Type B pancreatic cell (in vitro differentiated cells): ENCODE measurements around the gene PBX3. TPM values are rescaled to one million over a fixed set of nuclear protein-coding genes. Genes with fewer than 3 reads are reported as not detected.

Experiments used
- DNase-seq: peaks from one replicate; pipeline ENCODE4 v3.0.0; 2021; ENCODE audit warnings: mixed read lengths; ENCODE audit not compliant: unreplicated experiment; ENCODE audit errors: extremely low spot score
- H3K27ac Mint-ChIP-seq: 2 replicates; pipeline ENCODE4 v1.8.0; 2021; ENCODE audit warnings: mild to moderate bottlenecking, mixed read lengths
- H3K27me3 Mint-ChIP-seq: 2 replicates; pipeline ENCODE4 v1.8.0; 2021; ENCODE audit warnings: mixed read lengths
- H3K36me3 Mint-ChIP-seq: 2 replicates; pipeline ENCODE4 v1.8.0; 2021; ENCODE audit warnings: mixed read lengths
- H3K4me1 Mint-ChIP-seq: one replicate; pipeline ENCODE4 v1.8.0; 2021; ENCODE audit warnings: mixed read lengths; ENCODE audit not compliant: unreplicated experiment
- H3K4me3 Mint-ChIP-seq: 2 replicates; pipeline ENCODE4 v1.8.0; 2021; ENCODE audit warnings: mild to moderate bottlenecking, mixed read lengths
- H3K9me3 Mint-ChIP-seq: 2 replicates; pipeline ENCODE4 v1.8.0; 2021; ENCODE audit warnings: mixed read lengths
- total RNA-seq: library from RNA; stranded (reverse); gene quantifications from 2 replicates; pipeline ENCODE4 v1.2.1, GENCODE V29; 2021; ENCODE audit warnings: low replicate concordance
- TF ChIP-seq, protein P1 (sequence below): fragments of 200-600 bp; sonication (generic); conservative IDR thresholded peaks from 2 replicates; pipeline ENCODE4 v1.5.0; 2021; ENCODE audit warnings: antibody characterized with exemption, mild to moderate bottlenecking

The PBX3 gene
- total RNA-seq, 1 donor from 2014 or later = 60.9 TPM

DNA sequence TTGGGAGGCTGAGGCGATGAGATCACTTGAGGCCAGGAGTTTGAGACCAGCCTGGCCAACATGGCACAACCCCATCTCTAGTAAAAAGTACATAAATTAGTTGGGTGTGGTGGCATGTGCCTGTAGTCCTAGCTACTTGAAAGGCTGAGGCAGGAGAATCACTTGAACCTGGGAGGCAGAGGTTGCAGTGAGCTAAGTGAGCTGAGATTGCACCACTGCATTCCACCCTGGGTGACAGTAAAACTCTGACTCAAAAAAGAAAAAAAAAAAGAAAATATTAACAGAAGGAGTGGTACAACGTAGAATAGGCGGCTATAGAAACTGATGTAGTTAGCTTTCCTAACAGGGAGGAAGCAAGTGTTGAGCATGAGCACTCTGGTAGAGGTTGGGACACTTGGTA, 59.9 kb downstream of the PBX3 start:
- no peaks in the 10 kb centered on the region for H3K27me3 Mint-ChIP-seq
- H3K27ac Mint-ChIP-seq = no peak overlapping the region
- no peaks in the 10 kb centered on the region for H3K9me3 Mint-ChIP-seq
- no peak for DNase-seq
- no peak overlapping the region for H3K4me3 Mint-ChIP-seq
- H3K4me1 Mint-ChIP-seq = no peaks in the 10 kb centered on the region
- H3K36me3 Mint-ChIP-seq = peaks cover 3% of the 10 kb centered on the region
- TF ChIP-seq, protein P1, sequence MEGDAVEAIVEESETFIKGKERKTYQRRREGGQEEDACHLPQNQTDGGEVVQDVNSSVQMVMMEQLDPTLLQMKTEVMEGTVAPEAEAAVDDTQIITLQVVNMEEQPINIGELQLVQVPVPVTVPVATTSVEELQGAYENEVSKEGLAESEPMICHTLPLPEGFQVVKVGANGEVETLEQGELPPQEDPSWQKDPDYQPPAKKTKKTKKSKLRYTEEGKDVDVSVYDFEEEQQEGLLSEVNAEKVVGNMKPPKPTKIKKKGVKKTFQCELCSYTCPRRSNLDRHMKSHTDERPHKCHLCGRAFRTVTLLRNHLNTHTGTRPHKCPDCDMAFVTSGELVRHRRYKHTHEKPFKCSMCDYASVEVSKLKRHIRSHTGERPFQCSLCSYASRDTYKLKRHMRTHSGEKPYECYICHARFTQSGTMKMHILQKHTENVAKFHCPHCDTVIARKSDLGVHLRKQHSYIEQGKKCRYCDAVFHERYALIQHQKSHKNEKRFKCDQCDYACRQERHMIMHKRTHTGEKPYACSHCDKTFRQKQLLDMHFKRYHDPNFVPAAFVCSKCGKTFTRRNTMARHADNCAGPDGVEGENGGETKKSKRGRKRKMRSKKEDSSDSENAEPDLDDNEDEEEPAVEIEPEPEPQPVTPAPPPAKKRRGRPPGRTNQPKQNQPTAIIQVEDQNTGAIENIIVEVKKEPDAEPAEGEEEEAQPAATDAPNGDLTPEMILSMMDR = no peak

DNA sequence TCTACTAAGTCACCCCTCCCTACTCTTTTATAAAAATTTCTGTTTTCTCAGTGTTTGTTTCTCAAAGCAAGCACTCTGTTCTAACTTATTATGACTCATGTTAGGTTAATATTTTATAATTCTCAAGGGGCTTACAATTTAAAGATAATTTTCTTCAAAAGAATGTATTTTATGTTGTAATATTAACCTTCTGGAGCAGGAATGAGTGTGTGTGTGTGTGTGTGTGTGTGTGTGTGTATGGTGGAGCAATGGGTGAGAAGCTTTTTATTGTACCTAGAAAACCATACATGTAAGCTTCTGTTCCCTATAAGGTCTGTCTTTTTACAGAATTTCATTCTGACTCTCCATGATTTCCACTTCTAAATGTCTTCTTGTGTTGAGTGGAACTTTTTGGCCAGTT, 63.0 kb downstream of the PBX3 start:
- TF ChIP-seq, protein P1 = no peak
- Mint-ChIP-seq H3K27ac (no peak overlapping the region), H3K4me1 (no peaks in the 10 kb centered on the region), H3K27me3 (no peaks in the 10 kb centered on the region), H3K9me3 (no peaks in the 10 kb centered on the region), H3K4me3 (no peak overlapping the region), H3K36me3 (peaks cover 3% of the 10 kb centered on the region)
- no peak for DNase-seq

DNA sequence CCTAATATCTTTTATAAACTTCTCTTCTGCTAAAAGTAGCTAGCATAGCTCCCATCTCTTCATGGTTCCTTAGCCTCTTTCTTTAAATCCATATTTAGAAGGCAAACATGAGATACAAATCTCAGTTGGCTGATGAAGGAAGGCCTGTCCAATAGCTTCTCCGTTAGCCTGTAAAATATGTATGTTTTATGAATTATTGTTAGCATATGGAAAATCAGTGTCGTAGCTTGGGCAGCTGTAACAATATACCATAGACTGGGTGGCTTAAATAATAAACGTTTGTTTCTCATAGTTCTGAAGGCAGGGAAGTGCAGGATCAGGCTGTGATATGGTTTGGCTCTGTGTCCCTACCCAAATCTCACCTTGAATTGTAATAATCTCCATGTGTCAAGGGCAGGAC, 63.8 kb downstream of the PBX3 start:
- Mint-ChIP-seq H3K9me3 (no peaks in the 10 kb centered on the region), H3K27me3 (no peaks in the 10 kb centered on the region), H3K36me3 (peaks cover 3% of the 10 kb centered on the region), H3K4me1 (no peaks in the 10 kb centered on the region), H3K4me3 (no peak overlapping the region), H3K27ac (no peak overlapping the region)
- TF ChIP-seq, protein P1 = no peak
- DNase-seq = no peak

GRCh38 chr9:125812403-125812802, 65.2 kb downstream of the PBX3 start:
- Mint-ChIP-seq H3K4me3 (no peak overlapping the region), H3K27me3 (no peaks in the 10 kb centered on the region), H3K27ac (no peak overlapping the region), H3K4me1 (no peaks in the 10 kb centered on the region), H3K9me3 (no peaks in the 10 kb centered on the region), H3K36me3 (peaks cover 3% of the 10 kb centered on the region)
- TF ChIP-seq, protein P1 = no peak
- DNase-seq = no peak

DNA sequence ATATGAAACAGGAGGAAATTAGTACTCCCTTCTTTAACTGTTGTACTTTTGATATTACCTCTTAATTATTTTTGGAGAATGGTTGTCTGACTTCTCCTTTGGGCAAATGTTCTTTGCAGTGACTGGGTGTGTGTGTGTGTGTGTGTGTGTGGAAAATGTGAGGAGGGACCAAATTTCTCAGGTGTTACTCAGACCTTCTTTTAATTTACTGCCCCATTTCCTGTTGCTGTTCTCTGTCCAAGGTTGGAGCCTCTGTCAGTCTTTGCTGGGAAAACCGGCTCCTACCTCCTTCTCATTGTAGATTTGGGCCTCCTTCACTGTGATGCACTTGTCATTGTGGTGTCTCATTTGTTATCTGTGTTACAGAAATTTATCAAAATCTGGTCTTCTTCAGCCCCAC, 68.4 kb downstream of the PBX3 start:
- H3K27me3 Mint-ChIP-seq = no peaks in the 10 kb centered on the region
- H3K4me1 Mint-ChIP-seq = peaks cover 6% of the 10 kb centered on the region
- peaks cover under 1% of the 10 kb centered on the region for H3K36me3 Mint-ChIP-seq
- H3K4me3 Mint-ChIP-seq = no peak overlapping the region
- no peak for DNase-seq
- TF ChIP-seq, protein P1 = no peak
- H3K9me3 Mint-ChIP-seq = no peaks in the 10 kb centered on the region
- H3K27ac Mint-ChIP-seq = no peak overlapping the region

- no peak for DNase-seq
- H3K4me1 Mint-ChIP-seq = peaks cover 6% of the 10 kb centered on the region
- no peak overlapping the region for H3K27ac Mint-ChIP-seq
- H3K27me3 Mint-ChIP-seq = no peaks in the 10 kb centered on the region
- TF ChIP-seq, protein P1 = no peak
- H3K36me3 Mint-ChIP-seq = no peaks in the 10 kb centered on the region
- H3K4me3 Mint-ChIP-seq = no peak overlapping the region
- H3K9me3 Mint-ChIP-seq = no peaks in the 10 kb centered on the region
Measured at GRCh38 chr9:125816321-125816720, 69.1 kb downstream of the PBX3 start.
